GM12892 (cell line): ENCODE data around the gene SH3RF3.

Experiments
- DNase-seq: peaks from one replicate; pipeline ENCODE4 v3.0.0; 2011; ENCODE audit not compliant: insufficient read length
- FAIRE-seq: peaks from 2 replicates; lab custom pipeline; 2011; peaks lifted over from hg19 to GRCh38; lab: Jason Lieb, UNC
- POLR2A ChIP-seq: IDR thresholded peaks from 2 replicates; pipeline ENCODE4 v1.6.1; 2011; ENCODE audit warnings: low read depth, low read length, control low read depth
- POLR2AphosphoS5 ChIP-seq: IDR thresholded peaks from 2 replicates; pipeline ENCODE4 v1.6.1; 2011; ENCODE audit warnings: low read depth, low read length, control low read depth
- TAF1 ChIP-seq: IDR thresholded peaks from 2 replicates; pipeline ENCODE4 v1.6.1; 2011; ENCODE audit warnings: low read depth, mild to moderate bottlenecking, control low read depth, low read length, borderline replicate concordance

The SH3RF3 gene

GRCh38 chr2:109371481-109372170, 242.6 kb downstream of the SH3RF3 start:
- TF ChIP-seq TAF1, result no peak
- no peak for TF ChIP-seq POLR2AphosphoS5
- TF ChIP-seq POLR2A, result no peak

GRCh38 chr2:109372171-109372568, 243.2 kb downstream of the SH3RF3 start:
- no peak for DNase-seq
- FAIRE-seq, result no peak
- TF ChIP-seq TAF1, result no peak
- TF ChIP-seq POLR2A, result no peak
- no peak for TF ChIP-seq POLR2AphosphoS5

More at GRCh38 chr2:109371481-109372170, 242.6 kb downstream of the SH3RF3 start:
- FAIRE-seq, result no peak
- no peak for DNase-seq

DNA sequence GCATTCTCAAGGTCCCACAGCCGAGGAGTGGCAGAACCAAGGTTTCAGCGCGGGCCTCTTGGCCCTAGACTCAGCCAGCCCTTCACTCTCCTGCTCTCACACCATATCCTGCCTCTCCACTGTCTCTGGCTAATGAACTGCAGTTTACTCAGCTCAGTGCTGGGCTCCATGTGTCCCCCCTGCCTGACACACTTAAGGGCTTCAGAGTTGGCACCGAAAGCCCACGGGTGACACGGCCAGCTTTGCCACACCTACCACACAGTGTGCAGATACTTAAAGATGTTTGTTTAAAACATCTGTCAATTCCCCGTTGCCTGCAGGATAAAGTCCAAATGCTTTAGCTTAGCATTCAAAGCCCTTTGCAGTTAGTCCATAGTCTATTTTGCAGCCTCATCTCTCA, 243.6 kb downstream of the SH3RF3 start:
- FAIRE-seq (no peak), DNase-seq (no peak)
- TF ChIP-seq POLR2A (no peak), TAF1 (no peak), POLR2AphosphoS5 (no peak)

- TF ChIP-seq POLR2A, result no peak
- no peak for TF ChIP-seq POLR2AphosphoS5
- TF ChIP-seq TAF1, result no peak
- FAIRE-seq (no peak), DNase-seq (no peak)
These were observed 245.0 kb downstream of the SH3RF3 start for GRCh38 chr2:109373791-109374547.

- TF ChIP-seq TAF1 (no peak), POLR2AphosphoS5 (no peak), POLR2A (no peak)
- no peak for FAIRE-seq
- DNase-seq, result no peak
These were observed 245.6 kb downstream of the SH3RF3 start for GRCh38 chr2:109374548-109375130.

GRCh38 chr2:109375131-109375561, 246.1 kb downstream of the SH3RF3 start:
- no peak for DNase-seq
- FAIRE-seq, result no peak

DNA sequence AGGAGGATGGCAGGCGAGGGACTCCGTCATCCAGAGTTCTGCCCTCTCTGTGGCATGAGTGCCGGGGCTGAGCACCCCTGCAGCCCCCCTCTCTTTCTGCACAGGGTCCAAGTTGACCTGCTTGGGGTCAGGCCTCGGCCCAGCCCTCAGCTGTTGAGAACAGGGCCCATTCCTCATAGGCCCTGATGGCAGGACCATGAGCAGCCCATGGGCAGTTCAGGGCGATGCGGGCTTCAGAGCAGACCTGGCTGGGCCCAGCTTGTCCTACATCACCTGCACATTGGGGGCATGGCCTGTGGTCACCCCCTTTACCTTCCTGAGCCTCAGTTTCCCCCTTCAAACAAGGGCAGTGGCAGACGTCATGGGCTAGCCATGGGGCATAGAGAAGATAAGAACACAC, 246.7 kb downstream of the SH3RF3 start:
- FAIRE-seq (no peak), DNase-seq (no peak)
- TF ChIP-seq POLR2AphosphoS5 (no peak), TAF1 (no peak), POLR2A (no peak)

More at GRCh38 chr2:109375131-109375561, 246.1 kb downstream of the SH3RF3 start:
- TF ChIP-seq POLR2AphosphoS5, result no peak
- TF ChIP-seq POLR2A, result no peak
- TF ChIP-seq TAF1, result no peak

GRCh38 chr2:109376115-109376514, 247.1 kb downstream of the SH3RF3 start:
- TF ChIP-seq POLR2A (no peak), TAF1 (no peak), POLR2AphosphoS5 (no peak)
- FAIRE-seq (no peak), DNase-seq (no peak)

DNA sequence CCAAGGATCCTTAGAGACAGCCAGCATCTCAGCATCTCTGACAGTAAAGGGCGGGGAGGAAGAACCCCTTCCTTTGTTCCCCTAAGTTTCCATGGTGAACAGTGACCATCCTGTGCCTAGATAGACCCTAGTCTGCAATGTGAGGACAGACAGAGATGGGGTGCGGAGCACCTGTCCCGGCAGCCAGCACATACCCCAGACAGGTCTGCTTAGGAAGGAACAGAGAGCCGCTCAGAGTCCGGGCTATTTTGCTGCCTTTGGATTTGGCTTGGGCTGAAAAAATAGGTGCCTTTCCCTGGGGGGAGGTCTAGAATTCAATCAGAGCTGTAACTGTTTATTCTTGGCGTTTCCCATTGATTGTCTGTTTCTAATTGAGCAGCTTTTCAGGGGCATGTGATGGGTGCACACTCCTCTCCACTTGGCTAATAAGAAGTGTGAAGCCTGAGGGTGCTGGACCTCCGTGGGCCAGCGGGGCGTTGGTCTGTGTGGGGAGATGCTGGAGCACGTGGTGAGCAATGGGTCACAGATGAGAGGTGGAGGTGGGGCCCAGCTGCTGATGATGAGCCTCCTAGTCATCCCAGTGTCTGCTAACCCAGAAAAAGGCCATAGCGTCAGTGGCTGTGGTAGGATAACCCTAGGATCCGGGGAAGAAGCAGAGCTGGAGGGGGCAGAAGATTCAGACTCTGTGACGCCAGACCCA, 247.9 kb downstream of the SH3RF3 start:
- TF ChIP-seq POLR2A (no peak), POLR2AphosphoS5 (no peak), TAF1 (no peak)
- DNase-seq (no peak), FAIRE-seq (no peak)

- DNase-seq (no peak), FAIRE-seq (no peak)
- TF ChIP-seq TAF1 (no peak), POLR2AphosphoS5 (no peak), POLR2A (no peak)
These were observed 249.0 kb downstream of the SH3RF3 start for GRCh38 chr2:109377976-109378375.

- no peak for DNase-seq
- FAIRE-seq, result no peak
- TF ChIP-seq TAF1 (no peak), POLR2AphosphoS5 (no peak), POLR2A (no peak)
These were observed 249.7 kb downstream of the SH3RF3 start for GRCh38 chr2:109378682-109379081.
